Measurements from ENCODE around the gene TMEM221. TPM values are rescaled to one million over a fixed set of nuclear protein-coding genes. Genes with fewer than 3 reads are reported as not detected.

The TMEM221 gene
- total RNA-seq, 2 experiments from 2014 or later, result not detected

GRCh38 chr19:17415121-17415520 lies 33.3 kb downstream of the TMEM221 start:
- Histone ChIP-seq H3K36me3 (ENCODE audit: insufficient read depth, low read length) (peaks cover 43% of the 10 kb centered on the region), H3K9me3 (ENCODE audit: control insufficient read depth in 1 of 2, insufficient read depth in 1 of 2, low read length in 2 of 2) (no peaks in the 10 kb centered on the region), H3K27ac (ENCODE audit: low read depth in 1 of 2, low read length in 2 of 2) (no peak overlapping the region), H3K4me1 (ENCODE audit: insufficient read depth, low read length) (peaks cover 10% of the 10 kb centered on the region), H3K4me3 (ENCODE audit: low read length) (no peak overlapping the region), H3K27me3 (ENCODE audit: control insufficient read depth in 1 of 2, insufficient read depth in 2 of 2, low read length in 2 of 2) (no peaks in the 10 kb centered on the region)
- peaks cover 30% of the 10 kb centered on the region for H3K36me3 Mint-ChIP-seq (ENCODE audit: low read depth)
- ATAC-seq (ENCODE audit: poor library complexity) (no peak), DNase-seq (no peak)
- H3K4me1 Mint-ChIP-seq (ENCODE audit: low read depth), result peaks cover 9% of the 10 kb centered on the region
- CTCF ChIA-PET, result no interaction called here
- H3K27me3 Mint-ChIP-seq, result no peaks in the 10 kb centered on the region
- TF ChIP-seq, protein P1, sequence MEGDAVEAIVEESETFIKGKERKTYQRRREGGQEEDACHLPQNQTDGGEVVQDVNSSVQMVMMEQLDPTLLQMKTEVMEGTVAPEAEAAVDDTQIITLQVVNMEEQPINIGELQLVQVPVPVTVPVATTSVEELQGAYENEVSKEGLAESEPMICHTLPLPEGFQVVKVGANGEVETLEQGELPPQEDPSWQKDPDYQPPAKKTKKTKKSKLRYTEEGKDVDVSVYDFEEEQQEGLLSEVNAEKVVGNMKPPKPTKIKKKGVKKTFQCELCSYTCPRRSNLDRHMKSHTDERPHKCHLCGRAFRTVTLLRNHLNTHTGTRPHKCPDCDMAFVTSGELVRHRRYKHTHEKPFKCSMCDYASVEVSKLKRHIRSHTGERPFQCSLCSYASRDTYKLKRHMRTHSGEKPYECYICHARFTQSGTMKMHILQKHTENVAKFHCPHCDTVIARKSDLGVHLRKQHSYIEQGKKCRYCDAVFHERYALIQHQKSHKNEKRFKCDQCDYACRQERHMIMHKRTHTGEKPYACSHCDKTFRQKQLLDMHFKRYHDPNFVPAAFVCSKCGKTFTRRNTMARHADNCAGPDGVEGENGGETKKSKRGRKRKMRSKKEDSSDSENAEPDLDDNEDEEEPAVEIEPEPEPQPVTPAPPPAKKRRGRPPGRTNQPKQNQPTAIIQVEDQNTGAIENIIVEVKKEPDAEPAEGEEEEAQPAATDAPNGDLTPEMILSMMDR (IDR thresholded peaks at IDR 0.05), result no peak
- intact Hi-C loops (cut with DNase I, micrococcal nuclease), result no loop called here
- POLR2A ChIA-PET, result interaction anchor here (1.3 kb wide), 1 partner anchor 9 kb away, joined by 4 read pairs; no protein-coding TSS in a partner anchor
- H3K9me3 Mint-ChIP-seq, result no peaks in the 10 kb centered on the region
- H3K27ac Mint-ChIP-seq, result no peak overlapping the region
- H3K4me3 Mint-ChIP-seq, result no peak overlapping the region

GRCh38 chr19:17414097-17414496 lies 34.4 kb downstream of the TMEM221 start:
- DNase-seq (no peak), ATAC-seq (ENCODE audit: poor library complexity) (no peak)
- Histone ChIP-seq H3K4me1 (ENCODE audit: insufficient read depth, low read length) (peaks cover 9% of the 10 kb centered on the region), H3K27me3 (ENCODE audit: control insufficient read depth in 1 of 2, insufficient read depth in 2 of 2, low read length in 2 of 2) (no peaks in the 10 kb centered on the region), H3K4me3 (ENCODE audit: low read length) (no peak overlapping the region), H3K36me3 (ENCODE audit: insufficient read depth, low read length) (peaks cover 47% of the 10 kb centered on the region), H3K9me3 (ENCODE audit: control insufficient read depth in 1 of 2, insufficient read depth in 1 of 2, low read length in 2 of 2) (no peaks in the 10 kb centered on the region), H3K27ac (ENCODE audit: low read depth in 1 of 2, low read length in 2 of 2) (no peak overlapping the region)
- intact Hi-C loops (cut with DNase I, micrococcal nuclease), result no loop called here
- Mint-ChIP-seq H3K36me3 (ENCODE audit: low read depth) (peaks cover 26% of the 10 kb centered on the region), H3K27ac (no peak overlapping the region), H3K27me3 (no peaks in the 10 kb centered on the region), H3K4me1 (ENCODE audit: low read depth) (peaks cover 2% of the 10 kb centered on the region), H3K4me3 (no peak overlapping the region), H3K9me3 (no peaks in the 10 kb centered on the region)
- ChIA-PET POLR2A (no interaction called here), CTCF (no interaction called here)
- TF ChIP-seq, protein P1 (IDR thresholded peaks at IDR 0.05), result no peak

DNA sequence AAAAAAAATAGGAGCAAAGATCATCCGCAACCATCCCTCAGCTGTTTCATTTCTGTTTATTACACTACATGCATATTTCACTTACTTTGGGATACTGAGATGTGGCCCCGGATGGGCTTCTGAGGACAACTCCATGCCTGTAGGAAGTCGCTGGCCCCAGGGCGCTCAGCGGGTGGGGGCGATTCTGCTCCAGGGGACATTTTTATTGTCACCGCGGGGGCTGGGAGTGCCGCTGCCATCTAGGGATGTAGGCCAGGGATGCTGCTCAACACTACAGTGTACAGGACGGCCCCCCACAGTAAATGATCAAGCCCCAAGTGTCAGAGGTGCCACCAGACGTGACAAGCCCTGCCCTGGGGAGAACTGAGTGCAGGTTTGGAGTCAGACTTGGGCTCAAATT lies 36.7 kb downstream of the TMEM221 start:
- H3K27me3 Mint-ChIP-seq, result no peaks in the 10 kb centered on the region
- no peaks in the 10 kb centered on the region for H3K27me3 ChIP-seq (ENCODE audit: control insufficient read depth in 1 of 2, insufficient read depth in 2 of 2, low read length in 2 of 2)
- TF ChIP-seq, protein P1 (IDR thresholded peaks at IDR 0.05), result no peak
- no peaks in the 10 kb centered on the region for H3K9me3 ChIP-seq (ENCODE audit: control insufficient read depth in 1 of 2, insufficient read depth in 1 of 2, low read length in 2 of 2)
- ChIA-PET CTCF (no interaction called here), POLR2A (no interaction called here)
- H3K4me3 ChIP-seq (ENCODE audit: low read length), result no peak overlapping the region
- DNase-seq, result no peak
- peaks cover 45% of the 10 kb centered on the region for H3K36me3 ChIP-seq (ENCODE audit: insufficient read depth, low read length)
- H3K4me1 ChIP-seq (ENCODE audit: insufficient read depth, low read length), result peaks cover 25% of the 10 kb centered on the region
- no peak overlapping the region for H3K4me3 Mint-ChIP-seq
- no peak overlapping the region for H3K27ac ChIP-seq (ENCODE audit: low read depth in 1 of 2, low read length in 2 of 2)
- H3K36me3 Mint-ChIP-seq (ENCODE audit: low read depth), result peaks cover 26% of the 10 kb centered on the region
- peaks cover 11% of the 10 kb centered on the region for H3K4me1 Mint-ChIP-seq (ENCODE audit: low read depth)
- no peaks in the 10 kb centered on the region for H3K9me3 Mint-ChIP-seq
- no peak for ATAC-seq (ENCODE audit: poor library complexity)
- H3K27ac Mint-ChIP-seq, result no peak overlapping the region
- intact Hi-C loops (cut with DNase I, micrococcal nuclease), result no loop called here

Data from CD4-positive, alpha-beta T cell (primary cell).